ENCODE results near the gene CGB3.
A peak's percentile ranks its signal among the peaks of the same experiment; 100 is the strongest.

Gene CGB3

DNA sequence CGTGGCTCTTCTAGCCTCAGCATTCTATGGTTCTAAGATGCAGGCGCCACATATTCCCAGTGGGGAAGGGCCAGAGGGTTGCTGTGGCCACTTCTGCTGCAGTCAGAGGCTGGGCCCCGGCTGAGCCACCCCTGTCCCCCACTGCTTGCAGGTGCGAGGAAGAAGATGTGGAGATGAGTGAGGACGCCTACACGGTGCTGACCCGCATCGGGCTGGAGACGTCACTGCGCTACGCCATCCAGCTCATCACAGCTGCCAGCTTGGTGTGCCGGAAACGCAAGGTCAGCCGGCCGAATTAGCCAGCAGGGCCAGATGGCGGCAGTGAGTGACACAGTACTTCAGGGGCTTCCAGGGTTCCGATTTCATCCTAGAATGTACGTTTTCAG, 9.3 kb downstream of the CGB3 start:
- no peak for DNase-seq

DNA sequence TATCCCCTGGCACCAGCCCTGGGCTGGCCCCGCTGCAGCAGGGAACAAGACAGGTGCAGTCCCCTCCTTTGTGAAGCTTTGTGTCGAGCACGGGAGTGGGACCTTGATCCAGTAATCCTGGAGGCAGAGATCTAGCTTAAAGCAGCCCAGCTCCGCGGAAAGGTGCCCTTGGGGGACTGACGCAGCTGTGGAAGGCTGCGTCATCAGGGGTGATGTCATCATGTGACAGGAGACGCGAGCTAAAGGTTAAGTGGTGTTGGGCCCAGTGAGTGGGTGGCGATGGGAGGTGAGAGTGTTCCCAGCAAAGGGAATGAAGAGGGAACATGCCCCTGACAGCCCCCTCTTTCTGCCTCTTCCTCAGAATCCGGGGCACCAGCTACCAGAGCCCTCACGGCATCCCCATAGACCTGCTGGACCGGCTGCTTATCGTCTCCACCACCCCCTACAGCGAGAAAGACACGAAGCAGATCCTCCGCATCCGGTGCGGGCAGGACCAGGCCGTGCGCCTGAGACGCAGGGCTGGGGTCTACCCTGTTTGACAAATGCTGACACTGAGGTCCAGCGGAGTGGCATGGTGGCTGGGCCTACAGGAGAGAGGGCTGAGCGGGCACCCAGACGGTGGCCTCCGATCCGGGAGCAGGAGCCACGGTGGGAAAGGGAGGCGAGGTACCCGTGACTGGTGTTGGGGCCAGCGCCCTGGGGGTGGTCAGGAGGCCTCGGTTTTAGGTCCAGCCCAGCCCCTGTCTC, 9.8 kb downstream of the CGB3 start:
- no peak for DNase-seq

DNA sequence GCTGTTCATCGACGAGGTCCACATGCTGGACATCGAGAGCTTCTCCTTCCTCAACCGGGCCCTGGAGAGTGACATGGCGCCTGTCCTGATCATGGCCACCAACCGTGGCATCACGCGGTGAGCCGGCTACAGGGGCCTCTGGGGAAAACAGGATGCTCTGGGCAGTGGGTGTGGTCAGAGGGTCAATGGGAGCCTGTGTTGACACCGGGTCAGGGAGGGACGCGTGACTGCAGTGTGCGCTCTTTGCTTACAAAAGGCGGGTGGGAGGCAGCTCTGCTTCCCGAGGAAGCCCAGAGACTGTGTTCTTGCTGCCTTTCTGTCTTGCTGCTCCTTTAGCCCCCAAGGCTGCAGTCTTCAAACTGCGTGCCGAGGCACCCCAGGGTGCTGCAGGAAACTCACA, 12.9 kb downstream of the CGB3 start:
- DNase-seq, result no peak

DNA sequence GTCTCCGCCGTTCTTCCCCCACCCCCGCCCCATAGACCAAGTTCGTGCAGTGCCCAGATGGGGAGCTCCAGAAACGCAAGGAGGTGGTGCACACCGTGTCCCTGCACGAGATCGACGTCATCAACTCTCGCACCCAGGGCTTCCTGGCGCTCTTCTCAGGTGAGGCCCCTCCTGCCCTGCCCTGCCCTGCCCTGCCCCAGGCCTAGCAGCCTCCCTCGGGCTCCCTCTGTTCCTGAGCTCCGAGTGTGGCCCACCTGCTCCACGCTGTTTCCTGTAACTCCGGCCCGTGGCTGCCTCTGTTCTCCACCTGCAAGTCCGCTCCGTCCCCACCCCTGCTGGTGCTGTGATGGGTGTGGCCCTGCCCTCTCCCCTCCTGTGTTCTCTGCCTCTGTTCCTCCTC, 13.7 kb downstream of the CGB3 start:
- DNase-seq, result no peak

DNA sequence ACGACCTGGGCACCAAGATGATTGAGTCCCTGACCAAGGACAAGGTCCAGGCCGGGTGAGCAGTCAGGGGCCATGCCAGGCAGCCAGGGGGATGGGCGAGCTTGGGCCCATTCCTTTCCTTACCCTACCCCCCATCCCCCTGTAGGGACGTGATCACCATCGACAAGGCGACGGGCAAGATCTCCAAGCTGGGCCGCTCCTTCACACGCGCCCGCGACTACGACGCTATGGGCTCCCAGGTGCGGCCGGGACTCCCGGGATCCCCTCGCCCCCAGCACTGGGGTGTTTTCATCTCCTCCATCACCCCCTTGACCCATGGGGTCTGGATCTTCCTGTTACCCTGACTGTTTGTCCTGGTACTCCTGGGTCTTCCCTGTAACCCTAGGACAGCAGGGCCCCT, 14.3 kb downstream of the CGB3 start:
- no peak for DNase-seq

DNA sequence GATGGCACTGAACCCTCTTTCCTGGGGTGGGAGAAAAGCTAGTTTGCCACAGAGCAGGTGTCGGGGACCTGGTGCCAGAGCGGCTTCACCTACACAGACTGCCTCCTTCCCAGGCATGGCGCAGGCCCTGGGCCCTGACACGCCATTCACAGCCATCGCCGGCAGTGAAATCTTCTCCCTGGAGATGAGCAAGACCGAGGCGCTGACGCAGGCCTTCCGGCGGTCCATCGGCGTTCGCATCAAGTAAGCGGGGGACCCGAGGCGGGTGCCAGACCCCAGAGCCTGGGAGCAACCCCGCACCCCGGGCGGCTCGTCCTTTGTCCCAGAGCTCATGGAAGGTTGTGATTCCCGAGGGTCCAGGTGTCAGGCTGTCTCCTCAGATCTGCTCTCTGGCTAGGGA, 17.2 kb downstream of the CGB3 start:
- DNase-seq, result no peak

DNA sequence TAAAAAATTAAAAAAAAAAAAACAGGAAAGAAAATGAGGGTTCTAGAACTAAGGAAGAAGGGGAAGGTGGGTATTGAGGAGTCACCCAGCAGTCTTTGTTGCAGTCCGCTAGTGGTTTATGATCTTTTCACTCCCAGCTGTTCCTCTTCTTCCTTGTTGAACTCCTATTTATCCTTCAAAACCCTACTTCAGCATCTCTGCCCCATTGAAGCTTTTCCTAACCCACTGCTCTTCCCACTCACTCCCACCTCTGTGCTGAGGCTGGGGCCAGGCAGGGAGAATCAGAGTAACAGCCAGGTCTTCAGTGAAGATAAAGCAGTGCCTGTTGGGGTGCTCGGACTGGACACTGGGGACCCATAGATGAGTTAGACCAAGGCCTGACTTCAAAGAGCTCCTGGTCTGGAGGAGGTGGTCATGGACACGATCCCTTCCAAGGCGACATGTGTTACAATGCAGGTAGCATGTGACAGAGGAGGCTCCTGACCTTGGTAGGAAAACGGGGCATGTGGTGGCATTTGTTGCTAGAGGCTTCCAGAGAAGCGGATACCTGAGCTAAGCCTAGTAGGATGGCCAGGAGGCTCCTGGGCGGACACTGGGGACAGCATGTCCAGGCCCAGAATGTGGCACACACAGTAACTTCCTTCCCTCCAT, 19.0 kb downstream of the CGB3 start:
- no peak for DNase-seq

DNA sequence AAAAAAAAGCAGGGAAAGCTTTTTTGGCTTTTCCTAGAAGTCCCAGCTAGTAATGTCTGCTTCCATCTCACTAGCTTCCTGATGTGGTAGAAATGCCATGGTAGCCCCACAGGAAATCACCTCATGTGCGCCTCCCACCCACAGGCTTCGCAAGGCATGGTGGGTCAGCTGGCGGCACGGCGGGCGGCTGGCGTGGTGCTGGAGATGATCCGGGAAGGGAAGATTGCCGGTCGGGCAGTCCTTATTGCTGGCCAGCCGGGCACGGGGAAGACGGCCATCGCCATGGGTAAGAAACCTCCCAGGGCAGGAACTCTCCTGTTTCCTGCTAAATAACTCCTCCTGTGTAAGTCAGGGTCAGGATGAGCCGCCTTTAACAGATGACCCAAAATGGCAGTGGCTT, 20.0 kb downstream of the CGB3 start:
- DNase-seq, result no peak

DNA sequence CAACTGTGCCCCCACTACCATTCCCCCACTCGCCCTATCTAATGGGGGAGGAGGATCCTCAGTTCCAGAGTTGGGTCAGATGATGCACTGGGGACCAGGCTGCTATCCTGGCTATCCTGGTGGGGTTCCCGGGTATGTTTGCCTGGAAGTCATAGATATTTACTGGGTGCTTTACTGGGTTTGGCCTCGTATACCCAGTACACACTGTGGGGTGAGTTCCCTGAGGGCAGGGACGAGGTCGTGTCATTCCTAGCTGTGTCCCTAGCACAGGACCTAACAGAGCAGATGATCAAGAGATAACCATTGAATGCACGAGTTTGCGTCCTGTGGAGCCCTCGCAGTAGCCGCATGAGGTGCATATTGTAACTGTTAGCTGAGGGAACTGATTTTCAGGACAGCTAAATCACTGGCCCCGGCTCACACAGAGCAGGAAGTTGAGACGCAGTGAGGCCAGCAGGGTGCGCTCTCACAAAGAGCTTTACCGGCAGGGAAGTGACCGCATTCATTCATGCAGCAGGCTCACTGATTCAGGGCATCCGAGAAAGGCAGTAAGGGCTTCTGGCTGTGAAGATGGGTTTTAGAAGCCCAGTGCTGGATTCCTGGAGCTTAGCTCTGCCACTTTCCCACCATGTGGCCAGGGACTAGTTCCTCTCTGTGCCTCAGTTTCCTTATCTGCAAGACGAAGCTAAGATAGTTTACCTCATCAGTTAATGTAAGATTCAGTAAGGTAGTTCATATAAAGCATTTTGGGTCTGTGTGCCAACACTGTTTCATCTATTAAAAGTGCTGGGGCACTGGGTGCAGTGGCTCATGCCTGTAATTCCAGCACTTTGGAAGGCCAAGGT, 24.4 kb downstream of the CGB3 start:
- peak; percentile 67 to 78 for DNase-seq

DNA sequence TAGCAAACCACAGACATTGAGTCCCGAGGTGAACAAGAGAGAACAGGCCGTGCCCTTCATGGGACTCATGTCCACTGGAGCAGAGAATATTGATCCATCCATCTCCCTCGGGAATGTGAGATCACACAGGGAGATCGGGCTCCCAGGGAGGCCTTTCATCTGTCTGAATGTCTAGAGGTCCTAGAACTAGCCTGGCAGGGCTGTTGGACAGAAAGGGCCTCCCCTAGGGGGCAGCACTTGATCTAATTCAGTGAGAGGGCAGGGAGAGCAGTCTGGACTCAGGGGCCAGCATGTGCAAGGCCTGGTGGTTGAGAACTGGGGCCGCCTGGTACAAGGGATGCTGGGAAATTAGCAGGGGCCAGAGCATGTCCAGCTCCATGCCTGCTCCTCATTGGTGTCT, 26.2 kb downstream of the CGB3 start:
- peak; percentile 39 to 50 for DNase-seq

DNA sequence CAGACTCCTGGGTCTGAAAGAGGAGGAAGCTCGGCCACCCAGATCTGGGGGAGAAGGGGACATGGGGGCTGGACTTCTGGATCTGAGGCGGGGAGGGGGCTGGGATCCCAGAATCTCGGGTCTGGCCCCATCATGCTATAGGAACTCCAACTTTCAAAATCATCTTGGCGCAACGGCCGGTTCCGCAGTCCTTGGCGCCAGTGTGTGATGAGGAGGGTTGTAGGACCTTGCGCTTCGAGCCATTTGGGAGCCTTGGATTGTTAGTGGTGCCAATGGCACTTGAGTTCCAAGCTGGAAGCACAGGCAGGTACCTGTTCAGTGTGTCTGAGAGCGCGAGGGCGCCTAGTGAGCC, 30.1 kb downstream of the CGB3 start:
- no peak for DNase-seq

DNA sequence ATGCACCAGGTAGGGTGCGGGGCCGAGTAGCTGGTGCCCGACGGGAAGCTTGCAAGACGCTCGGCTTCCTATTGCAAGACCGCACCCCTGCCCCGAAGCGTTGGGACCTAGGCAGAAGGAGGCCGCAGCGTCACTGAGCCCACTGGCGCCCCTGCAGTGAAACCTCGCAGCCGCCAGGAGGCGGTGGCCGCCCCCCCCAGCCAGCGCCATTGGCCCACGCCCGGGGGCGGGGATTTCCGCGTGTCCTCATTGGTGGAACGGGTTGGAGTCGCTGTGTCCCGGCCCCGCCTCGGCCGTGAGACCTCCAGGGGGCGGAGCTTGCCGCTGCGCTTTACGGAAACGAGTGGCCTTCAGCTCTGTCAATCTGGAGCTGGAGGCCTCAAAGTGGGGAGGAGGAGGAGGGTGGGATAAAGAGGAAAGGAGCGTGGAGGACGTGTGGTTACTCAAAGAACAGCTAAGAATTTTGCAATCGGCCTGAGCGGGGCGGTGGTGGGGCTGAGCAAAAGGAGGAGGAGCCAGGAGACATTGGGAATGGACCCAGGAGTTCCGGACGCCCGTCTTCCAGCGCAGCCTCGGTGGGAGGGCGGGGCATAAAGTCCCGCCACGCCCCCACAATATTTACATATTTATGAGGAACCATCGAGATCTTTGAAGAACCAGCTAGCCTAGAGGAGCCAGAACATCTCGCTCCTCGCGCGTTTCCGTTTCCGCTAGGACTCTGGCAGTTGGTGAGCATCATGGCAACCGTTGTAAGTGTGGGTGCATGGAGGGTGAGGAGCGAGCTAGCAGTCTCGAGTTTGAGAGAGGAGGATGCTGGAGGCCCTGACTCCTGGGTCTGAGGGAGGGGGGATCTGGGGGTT, 30.7 kb downstream of the CGB3 start, which contains the start of the genes GYS1 and RUVBL2:
TSS of gene GYS1 (minus strand) at position 135 of the 860 bp plus-strand sequence. CDS start 197 bp downstream, outside the sequence.
TSS of gene RUVBL2 (plus strand) at position 713 of the 860 bp plus-strand sequence. CDS start at position 738, 25 bp downstream.
- DNase-seq, result peak; percentile 99 to 100

DNA sequence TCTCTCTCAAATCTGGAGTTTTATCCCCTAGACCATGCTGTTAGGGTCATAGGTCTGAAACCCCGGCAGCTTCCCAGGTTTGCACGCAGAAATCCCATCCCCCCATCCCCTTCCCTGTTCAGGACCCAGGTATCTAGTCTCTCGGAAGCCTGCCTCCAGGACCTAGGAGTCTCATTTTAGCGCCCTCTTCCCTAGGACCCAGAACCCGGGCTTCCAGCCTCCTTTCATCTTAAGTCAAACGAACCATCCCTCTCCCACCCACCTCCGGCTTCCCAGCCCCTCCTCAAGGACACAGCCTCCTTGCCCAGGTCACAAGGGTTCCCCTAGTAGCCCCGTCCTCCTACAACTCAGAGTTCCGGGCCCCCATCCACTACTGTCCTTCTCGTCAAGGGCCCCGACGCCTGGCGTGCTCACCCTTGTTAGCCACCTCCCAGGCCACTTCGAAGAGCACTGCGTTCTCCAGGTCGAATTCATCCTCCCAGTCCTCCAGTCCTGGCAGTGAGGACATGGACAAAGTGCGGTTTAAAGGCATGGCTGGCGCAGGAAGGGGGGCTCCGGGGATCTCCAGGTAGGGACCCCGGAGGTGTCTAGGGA, 31.5 kb downstream of the CGB3 start:
- DNase-seq, result no peak

DNA sequence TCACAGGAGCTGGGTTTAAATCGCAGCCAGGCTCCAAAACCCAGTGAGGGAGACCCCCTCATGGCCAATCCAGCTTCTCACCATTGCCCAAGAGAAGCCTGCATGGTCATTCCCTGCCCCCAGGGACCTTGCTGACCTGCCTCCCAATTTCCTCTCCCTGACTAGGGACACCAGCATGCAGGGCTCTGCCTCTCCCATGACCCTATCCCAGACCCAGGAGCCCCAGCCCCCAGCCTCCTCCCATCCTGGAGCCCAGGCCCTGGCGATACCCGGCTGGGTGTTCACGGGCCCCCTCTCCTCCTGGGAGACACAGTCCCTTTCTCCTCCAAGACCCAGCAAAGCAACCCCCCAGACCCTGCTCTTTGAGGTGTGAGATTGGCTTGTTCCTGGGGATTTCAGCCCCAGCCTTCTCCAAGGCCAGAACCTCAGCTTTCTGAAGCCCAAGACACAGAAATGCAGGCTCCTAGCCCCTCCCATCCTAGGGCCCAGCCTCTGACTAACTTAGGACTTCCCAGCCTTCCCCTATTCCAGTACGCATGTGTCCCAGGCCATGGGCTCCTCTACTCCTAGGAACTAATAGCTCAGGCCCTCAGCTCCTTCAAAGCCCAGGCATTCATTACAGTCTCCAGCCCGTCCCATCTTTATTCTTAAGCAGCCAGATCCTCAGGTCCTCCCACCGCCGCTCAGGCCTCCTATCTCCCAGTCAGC, 32.1 kb downstream of the CGB3 start:
- DNase-seq, result peak in 1 of 2 donors; percentile 36

DNA sequence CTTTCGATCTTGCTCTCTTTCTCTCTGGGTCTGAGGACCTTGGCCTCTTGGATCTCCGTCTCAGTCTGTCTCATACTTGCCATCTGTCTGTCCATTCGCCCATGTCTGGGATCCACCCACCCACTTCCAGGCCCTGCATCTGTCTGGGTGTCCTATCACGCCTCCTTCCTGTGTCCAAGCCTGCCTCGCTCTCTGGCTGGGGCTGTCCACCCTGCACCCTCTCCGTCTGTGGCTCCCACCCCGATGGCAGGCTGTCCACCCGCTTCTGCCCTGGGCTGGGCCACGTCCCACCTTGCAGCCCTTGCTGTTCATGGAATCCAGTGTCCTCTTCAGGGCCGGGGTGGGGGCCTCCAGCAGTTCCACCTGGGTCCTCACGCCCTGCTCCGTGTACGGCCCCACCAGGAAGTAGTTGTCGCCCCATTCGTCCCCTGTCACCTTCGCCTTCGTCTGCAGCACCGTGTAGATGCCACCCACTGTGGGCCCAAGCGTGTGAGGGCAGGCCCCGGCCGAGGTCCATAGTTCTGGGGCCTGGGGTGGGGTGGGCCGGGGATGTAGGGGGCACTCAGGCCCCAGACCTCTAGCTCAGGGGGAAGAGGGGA, 33.0 kb downstream of the CGB3 start:
- no peak for DNase-seq

DNA sequence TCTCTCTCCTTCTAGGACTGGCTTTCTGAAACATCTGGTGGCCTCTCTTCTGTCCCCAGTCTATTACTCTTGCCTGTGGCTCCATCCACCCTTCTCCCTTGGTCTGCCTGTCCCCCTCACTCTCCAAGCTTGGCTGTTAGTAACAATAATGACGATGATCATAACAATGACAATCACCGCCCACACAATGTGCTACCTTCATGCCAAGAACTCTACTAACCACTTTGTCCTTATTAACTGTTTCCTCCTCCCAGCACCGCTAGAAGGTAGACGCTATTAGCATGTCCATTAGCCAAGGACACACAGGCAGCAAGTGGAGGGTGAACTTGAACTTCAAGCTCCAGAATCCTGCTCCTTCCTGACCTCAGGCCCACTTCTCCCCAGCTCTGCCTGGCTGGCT, 33.7 kb downstream of the CGB3 start:
- DNase-seq, result no peak

DNA sequence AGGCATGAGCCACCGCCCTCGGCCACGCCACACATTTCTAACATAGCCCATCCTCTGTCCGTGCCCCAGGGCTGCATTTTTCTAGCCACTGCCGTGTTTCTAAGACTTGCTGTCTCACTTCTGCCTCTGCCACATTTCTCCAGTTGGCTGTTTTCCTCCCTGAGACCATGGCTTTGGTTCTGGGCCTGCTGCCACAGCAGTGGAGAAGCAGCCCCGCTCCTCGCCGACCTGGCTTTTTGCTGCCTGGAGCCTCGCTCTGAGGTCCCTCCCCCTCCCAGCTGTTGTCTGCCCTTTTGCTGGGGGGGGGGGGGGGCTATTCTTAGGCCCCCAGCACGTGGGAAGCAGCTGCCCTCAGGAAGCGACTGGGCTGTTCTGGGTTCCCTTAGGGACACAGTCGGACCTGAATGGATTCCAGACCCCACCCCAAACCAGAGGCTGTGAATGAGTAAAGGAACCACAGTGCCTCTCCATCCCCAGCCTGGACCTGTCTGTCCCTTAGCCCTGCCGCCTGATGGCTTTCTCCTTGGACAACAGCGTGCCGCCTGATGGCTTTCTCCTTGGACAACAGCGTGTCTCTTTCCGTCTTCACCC, 34.3 kb downstream of the CGB3 start:
- no peak for DNase-seq

DNA sequence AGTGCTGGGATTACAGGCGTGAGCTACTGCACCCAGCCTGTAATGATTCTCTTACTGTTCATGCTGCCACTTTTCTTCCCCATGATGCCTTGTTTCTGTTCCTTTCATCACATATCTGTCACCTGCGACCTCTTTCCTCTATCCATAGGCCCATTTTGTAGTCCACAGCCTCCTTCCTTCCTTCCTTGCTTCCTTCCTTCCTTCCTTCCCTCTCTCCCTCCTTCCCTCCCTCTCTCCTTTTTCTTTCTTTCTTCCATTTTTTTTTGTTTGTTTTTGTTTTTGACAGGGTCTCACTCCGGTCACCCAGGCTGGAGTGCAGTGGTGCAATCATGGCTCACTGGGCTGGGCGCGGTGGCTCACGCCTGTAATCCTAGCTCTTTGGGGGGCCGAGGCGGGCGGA, 35.3 kb downstream of the CGB3 start:
- no peak for DNase-seq

DNA sequence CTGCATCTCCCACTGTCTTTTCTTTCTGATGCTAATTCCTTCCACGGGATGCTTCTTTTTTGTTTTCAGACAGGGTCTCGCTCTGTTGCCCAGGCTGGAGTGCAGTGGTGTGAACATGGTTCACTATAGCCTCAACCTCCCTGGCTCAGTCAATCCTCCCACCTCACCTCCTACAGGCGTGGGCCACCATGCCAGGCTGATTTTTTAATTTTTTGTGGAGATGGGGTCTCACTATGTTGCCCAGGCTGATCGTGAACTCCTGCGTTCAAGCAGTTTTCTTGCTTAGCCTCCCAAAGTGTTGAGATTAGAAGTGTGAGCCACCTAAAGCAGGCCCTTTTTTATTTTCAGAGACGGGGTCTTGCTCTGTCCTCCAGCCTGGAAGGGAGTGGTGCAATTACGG, 35.8 kb downstream of the CGB3 start:
- DNase-seq, result no peak

DNA sequence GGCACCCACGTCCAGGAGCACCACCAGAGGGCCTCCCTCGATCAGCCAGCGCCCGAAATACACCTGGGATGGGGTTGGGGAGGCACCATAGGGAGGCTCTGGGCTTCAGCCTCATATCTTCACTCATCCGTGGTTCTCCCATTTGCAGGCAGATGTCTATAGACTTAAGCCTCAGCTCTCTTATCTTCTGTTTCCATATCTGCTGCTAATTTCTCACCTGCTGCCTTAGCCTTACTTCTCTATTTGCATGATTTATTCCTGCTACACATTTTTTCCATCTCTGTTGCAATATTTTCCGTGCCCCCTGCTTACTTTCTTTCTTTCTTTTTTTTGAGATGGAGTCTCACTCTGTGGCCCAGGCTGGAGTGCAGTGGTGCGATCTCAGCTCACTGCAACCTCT, 36.8 kb downstream of the CGB3 start:
- no peak for DNase-seq

DNA sequence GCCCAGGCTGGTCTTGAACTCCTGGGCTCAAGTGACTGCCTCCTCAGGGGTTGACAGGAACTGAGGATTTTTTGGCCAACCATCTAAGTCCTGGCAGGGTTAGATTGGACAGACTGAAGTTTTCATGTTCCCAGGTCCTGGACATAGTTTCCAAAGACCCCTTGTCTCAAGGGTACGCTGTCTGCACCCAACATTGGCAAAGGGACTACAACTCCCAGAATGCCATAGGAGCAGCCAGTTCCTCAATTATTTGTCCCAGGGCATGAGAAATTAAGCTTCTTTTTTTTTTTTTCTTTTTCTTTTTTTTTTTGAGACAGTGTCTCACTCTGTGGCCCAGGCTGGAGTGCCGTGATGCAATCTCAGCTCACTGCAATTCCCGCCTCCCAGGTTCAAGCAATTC, 37.9 kb downstream of the CGB3 start:
- DNase-seq, result no peak

All from CD4-positive, alpha-beta T cell treated with Interleukin-4 for 1 hour (primary cell).